SU-DHL-6 (cell line): ENCODE data around the gene VDAC1.

Experiments
- CTCF ChIP-seq: fragments of 200-600 bp; sonication (generic); IDR thresholded peaks from one replicate; pipeline ENCODE4 v1.5.1; 2017; ENCODE audit warnings: antibody characterized with exemption, mild to moderate bottlenecking, low read length, moderate library complexity; ENCODE audit not compliant: insufficient read depth, poor library complexity, severe bottlenecking
- EZH2phosphoT487 ChIP-seq: fragments of 200-600 bp; sonication (generic), shearing (Covaris generic); conservative IDR thresholded peaks from 2 replicates; pipeline ENCODE4 v1.6.1; 2018; ENCODE audit warnings: mild to moderate bottlenecking, antibody characterized with exemption, low read length, moderate library complexity, mixed read lengths

DNA sequence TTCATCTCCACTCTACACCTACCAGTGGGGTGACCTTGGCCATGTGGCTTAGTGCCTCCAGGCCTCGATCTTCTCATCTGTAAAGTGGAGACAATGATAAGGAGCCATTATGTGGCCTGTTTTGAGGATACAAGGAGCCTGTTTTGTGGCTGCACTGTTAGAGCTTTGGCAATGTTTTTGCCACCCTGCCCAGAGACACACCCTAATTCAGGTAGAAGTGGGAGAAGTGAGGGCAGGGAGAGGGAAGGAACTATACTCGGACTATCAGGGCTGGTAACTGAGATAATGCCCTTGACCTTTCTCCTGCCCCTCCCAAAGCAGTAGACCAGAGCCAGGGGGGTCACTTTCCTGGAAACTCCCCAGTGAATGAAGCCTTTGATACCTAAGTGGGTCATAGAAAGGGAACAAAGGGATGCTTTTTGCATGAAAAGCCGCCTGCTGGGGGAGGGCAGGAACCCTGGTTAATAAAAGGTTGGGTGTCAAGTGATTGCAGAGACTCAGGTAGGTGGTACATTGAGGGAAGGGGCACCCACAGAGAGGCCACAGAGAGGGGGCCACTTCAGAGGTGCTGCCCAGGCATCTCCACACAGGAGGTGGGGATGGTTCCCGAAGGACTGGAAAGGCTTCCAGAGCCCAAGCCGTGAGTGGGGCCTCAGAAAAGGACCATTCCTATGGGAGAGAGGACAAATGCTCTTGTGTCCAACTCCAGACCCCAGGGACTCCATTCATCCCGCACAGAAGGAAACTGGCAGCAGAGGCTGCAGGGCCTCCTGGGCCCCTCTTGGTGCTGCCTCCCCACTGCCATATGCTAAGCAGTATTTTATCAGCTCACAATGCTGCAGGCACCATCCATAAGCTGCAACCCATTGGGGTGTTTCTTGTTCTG is 42.3 kb upstream of the VDAC1 start:
- no peak for TF ChIP-seq CTCF
- no peak for TF ChIP-seq EZH2phosphoT487
